SK-N-SH (cell line): Measurements from ENCODE around the gene LFNG. TPM values are rescaled to one million over a fixed set of nuclear protein-coding genes. Genes with fewer than 3 reads are reported as not detected.

ENCODE experiments used
- CTCF ChIA-PET: fragments of 300-600, 350-600 bp; formaldehyde crosslinking; extraction: SDS; loops from one replicate; lab custom pipeline; 2021; lab: Yijun Ruan, JAX
- POLR2A ChIA-PET: fragments of 350-600 bp; sonication (Branson Sonifier 250); formaldehyde crosslinking; extraction: SDS; loops from one replicate; lab custom pipeline; 2020; ENCODE audit warnings: antibody characterized with exemption, inconsistent platforms; lab: Yijun Ruan, JAX
- DNase-seq: peaks from one replicate; pipeline ENCODE4 v3.0.0; 2012
- H2AFZ ChIP-seq: fragments of 200-600 bp; sonication (generic); 2 replicates; pipeline ENCODE4 v1.8.1; 2016; ENCODE audit warnings: antibody characterized with exemption, mild to moderate bottlenecking, low read depth
- H3F3A ChIP-seq: fragments of 200-600 bp; sonication (generic); replicated peaks from 2 replicates; pipeline ENCODE3; 2016; ENCODE audit warnings: antibody characterized with exemption, mild to moderate bottlenecking; ENCODE audit not compliant: insufficient read depth
- H3K27ac ChIP-seq, 2 experiments: fragments of 200-500 bp in 1 of 2; fragments of 200-600 bp in 1 of 2; sonication (Bioruptor generic) in 1 of 2; sonication (generic), shearing (Covaris generic) in 1 of 2; 2 replicates each; pipeline versions ENCODE4 v1.5.1 to v1.6.1; 2014 to 2016; ENCODE audit warnings: low read depth in 2 of 2, inconsistent platforms in 1 of 2, low read length in 1 of 2, mild to moderate bottlenecking in 1 of 2, mixed read lengths in 1 of 2
- H3K27me3 ChIP-seq: fragments of 200-600 bp; sonication (generic), shearing (Covaris generic); 2 replicates; pipeline ENCODE4 v1.6.1; 2016; ENCODE audit warnings: mixed run types; ENCODE audit not compliant: insufficient read depth
- H3K36me3 ChIP-seq, 2 experiments: fragments of 200-500 bp in 1 of 2; fragments of 200-600 bp in 1 of 2; sonication (Bioruptor generic) in 1 of 2; sonication (generic) in 1 of 2; replicated peaks in 1 of 2; 2 replicates each; pipeline versions ENCODE3 to v1.5.1; 2014 to 2016; ENCODE audit warnings: low read length in 1 of 2, mild to moderate bottlenecking in 1 of 2; ENCODE audit not compliant: insufficient read depth in 2 of 2, control insufficient read depth in 1 of 2
- H3K4me1 ChIP-seq, 2 experiments: fragments of 200-500 bp in 1 of 2; fragments of 200-600 bp in 1 of 2; sonication (Bioruptor generic) in 1 of 2; sonication (generic), shearing (Covaris generic) in 1 of 2; 2 replicates each; pipeline versions ENCODE4 v1.5.1 to v1.6.1; 2014 to 2016; ENCODE audit warnings: low read depth in 1 of 2, low read length in 1 of 2, mixed run types in 1 of 2; ENCODE audit not compliant: insufficient read depth in 2 of 2, control insufficient read depth in 1 of 2
- H3K4me2 ChIP-seq: fragments of 200-600 bp; sonication (generic), shearing (Covaris generic); 2 replicates; pipeline ENCODE4 v1.6.1; 2017; ENCODE audit warnings: mixed run types
- H3K4me3 ChIP-seq, 2 experiments: fragments of 200-500 bp in 1 of 2; fragments of 200-600 bp in 1 of 2; sonication (Bioruptor generic) in 1 of 2; sonication (generic), shearing (Covaris generic) in 1 of 2; 2 replicates each; pipeline versions ENCODE4 v1.5.1 to v1.8.1; 2014 to 2016; ENCODE audit warnings: low read depth in 2 of 2, inconsistent platforms in 1 of 2, low read length in 1 of 2, mild to moderate bottlenecking in 1 of 2, mixed read lengths in 1 of 2, moderate library complexity in 1 of 2
- H3K79me2 ChIP-seq: fragments of 200-600 bp; sonication (generic); 2 replicates; pipeline ENCODE4 v1.8.1; 2017; ENCODE audit warnings: mild to moderate bottlenecking; ENCODE audit not compliant: insufficient read depth
- H3K9ac ChIP-seq: fragments of 200-600 bp; sonication (generic); 2 replicates; pipeline ENCODE4 v1.6.1; 2017; ENCODE audit warnings: mixed run types
- H3K9me2 ChIP-seq: fragments of 200-600 bp; sonication (generic); 2 replicates; pipeline ENCODE4 v1.6.1; 2017; ENCODE audit warnings: mixed run types
- H3K9me3 ChIP-seq: fragments of 200-600 bp; sonication (generic); 2 replicates; pipeline ENCODE4 v1.6.1; 2017; ENCODE audit warnings: mixed run types, mild to moderate bottlenecking, moderate library complexity
- H4K20me1 ChIP-seq: fragments of 200-600 bp; sonication (generic); 2 replicates; pipeline ENCODE4 v1.6.1; 2017; ENCODE audit warnings: mild to moderate bottlenecking, mixed run types; ENCODE audit not compliant: insufficient read depth
- CHD2 ChIP-seq: fragments of 150-350 bp; IDR thresholded peaks from 2 replicates; pipeline ENCODE4 v1.6.1; 2018; ENCODE audit warnings: low read length; ENCODE audit not compliant: partially characterized antibody
- ELF1 ChIP-seq: IDR thresholded peaks from 2 replicates; pipeline ENCODE4 v1.4.0; 2012
- EZH2phosphoT487 ChIP-seq: fragments of 200-600 bp; sonication (generic); IDR thresholded peaks from 2 replicates; pipeline ENCODE4 v1.6.1; 2017; ENCODE audit warnings: low read depth, mixed run types, mild to moderate bottlenecking, antibody characterized with exemption, moderate library complexity, borderline replicate concordance
- FOXJ3 ChIP-seq: sonication (generic); formaldehyde crosslinking; IDR thresholded peaks from 2 replicates; pipeline ENCODE4 v1.5.1; 2020; ENCODE audit warnings: mild to moderate bottlenecking, missing genetic modification reagents
- FOXM1 ChIP-seq: IDR thresholded peaks from 2 replicates; pipeline ENCODE4 v1.4.0; 2012; ENCODE audit warnings: low read depth, mild to moderate bottlenecking
- GABPA ChIP-seq: IDR thresholded peaks from 2 replicates; pipeline ENCODE4 v1.4.0; 2012; ENCODE audit warnings: low read depth, mild to moderate bottlenecking
- MEF2A ChIP-seq: IDR thresholded peaks from 2 replicates; pipeline ENCODE4 v1.4.0; 2012; ENCODE audit warnings: low read depth, borderline replicate concordance
- MXI1 ChIP-seq: IDR thresholded peaks from 2 replicates; pipeline ENCODE4 v1.6.1; 2012; ENCODE audit warnings: mild to moderate bottlenecking, low read depth, low read length, improper control_type of control experiment
- NRF1 ChIP-seq: IDR thresholded peaks from 2 replicates; pipeline ENCODE4 v1.6.1; 2012; ENCODE audit warnings: low read depth, mild to moderate bottlenecking, low read length
- POLR2AphosphoS5 ChIP-seq: IDR thresholded peaks from 2 replicates; pipeline ENCODE4 v1.6.1; 2012; ENCODE audit warnings: low read depth, low read length
- RFX5 ChIP-seq: IDR thresholded peaks from 2 replicates; pipeline ENCODE4 v1.6.1; 2012; ENCODE audit warnings: mild to moderate bottlenecking, improper control_type of control experiment, low read length
- SIN3A ChIP-seq: IDR thresholded peaks from 2 replicates; pipeline ENCODE4 v1.6.1; 2012; ENCODE audit warnings: low read depth, mild to moderate bottlenecking, low read length, moderate library complexity, borderline replicate concordance
- SMC3 ChIP-seq: IDR thresholded peaks from 2 replicates; pipeline ENCODE4 v1.6.1; 2012; ENCODE audit warnings: low read depth, low read length, improper control_type of control experiment
- TAF1 ChIP-seq: IDR thresholded peaks from 2 replicates; pipeline ENCODE4 v1.6.1; 2012; ENCODE audit warnings: low read depth, mild to moderate bottlenecking, low read length, moderate library complexity, borderline replicate concordance
- TCF12 ChIP-seq: IDR thresholded peaks from 2 replicates; pipeline ENCODE4 v1.4.0; 2012
- TEAD4 ChIP-seq: IDR thresholded peaks from 2 replicates; pipeline ENCODE4 v1.4.0; 2012; ENCODE audit warnings: mild to moderate bottlenecking, borderline replicate concordance; ENCODE audit not compliant: insufficient read depth
- ZBTB33 ChIP-seq: IDR thresholded peaks from 2 replicates; pipeline ENCODE4 v1.4.0; 2012; ENCODE audit warnings: low read depth, borderline replicate concordance
- WGBS: methylation state at CpG from one replicate; pipeline ENCODE4 v1.1.6; 2017; ENCODE audit warnings: low lambda C conversion rate; 5-methylcytosine and 5-hydroxymethylcytosine counted together
- polyA plus RNA-seq, 3 experiments: library from polyadenylated mRNA; depleted of rRNA; stranded (reverse); fragments of >200 nt; gene quantifications; 2 replicates each; pipeline ENCODE4 v1.2.3, GENCODE V29; 2012
- TF ChIP-seq, protein P1 (sequence below): fragments of 200-600 bp; sonication (generic); IDR thresholded peaks from 2 replicates; pipeline ENCODE4 v1.6.1; 2017; ENCODE audit warnings: antibody characterized with exemption, mild to moderate bottlenecking, moderate library complexity

The LFNG gene
- polyA plus RNA-seq, 1 of the 3 experiments (the other 2 are of a cell fraction): 9.4 TPM

DNA sequence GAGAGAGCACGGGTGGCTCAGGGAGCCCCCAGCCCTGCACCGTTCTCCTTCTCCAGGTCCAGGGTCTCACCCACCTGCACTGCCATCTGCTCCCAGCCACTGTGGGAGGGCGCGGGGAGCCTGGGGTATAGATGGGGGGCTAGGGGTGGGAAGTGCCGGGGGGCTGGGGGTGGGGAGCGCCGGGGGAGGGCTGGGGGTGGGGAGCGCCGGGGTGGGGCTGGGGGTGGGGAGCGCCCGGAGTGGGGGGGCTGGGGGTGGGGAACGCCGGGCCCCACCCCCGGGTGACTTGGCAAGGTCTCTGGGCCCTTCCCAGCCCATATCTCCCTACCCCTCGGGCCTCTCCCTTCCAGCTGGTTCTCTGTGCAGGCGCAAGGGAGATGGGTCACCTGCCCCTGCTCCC is 43.3 kb upstream of the LFNG start, which contains the start of gene GRIFIN:
TSS of gene GRIFIN (minus strand) at position 101 of the 400 bp plus-strand sequence. CDS start at position 86, 15 bp downstream.
- Histone ChIP-seq H4K20me1 (no peaks in the 10 kb centered on the region), H3K4me2 (no peak within 1 kb of the TSS), H3K79me2 (no peaks in the 10 kb centered on the region), H2AFZ (no peak within 1 kb of the TSS), H3K9me2 (no peaks in the 10 kb centered on the region), H3K36me3 (no peaks in the 10 kb centered on the region), H3F3A (no peaks in the 10 kb centered on the region), H3K27ac (no peak within 1 kb of the TSS), H3K27me3 (no peaks in the 10 kb centered on the region), H3K4me1 (peaks cover under 1 to 12% of the 10 kb centered on the region in 2 experiments; a peak in 1 of 4 replicates), H3K9ac (no peak within 1 kb of the TSS), H3K4me3 (no peak within 1 kb of the TSS), H3K9me3 (no peaks in the 10 kb centered on the region)
- DNase-seq: no peak
- TF ChIP-seq TAF1 (no peak), FOXJ3 (no peak), NRF1 (no peak), TEAD4 (no peak), EZH2phosphoT487 (no peak), RFX5 (no peak), GABPA (no peak), CHD2 (no peak), SIN3A (no peak), MEF2A (no peak), ZBTB33 (no peak), FOXM1 (no peak), ELF1 (no peak), TCF12 (no peak), POLR2AphosphoS5 (no peak), SMC3 (no peak), MXI1 (no peak)
- TF ChIP-seq, protein P1, sequence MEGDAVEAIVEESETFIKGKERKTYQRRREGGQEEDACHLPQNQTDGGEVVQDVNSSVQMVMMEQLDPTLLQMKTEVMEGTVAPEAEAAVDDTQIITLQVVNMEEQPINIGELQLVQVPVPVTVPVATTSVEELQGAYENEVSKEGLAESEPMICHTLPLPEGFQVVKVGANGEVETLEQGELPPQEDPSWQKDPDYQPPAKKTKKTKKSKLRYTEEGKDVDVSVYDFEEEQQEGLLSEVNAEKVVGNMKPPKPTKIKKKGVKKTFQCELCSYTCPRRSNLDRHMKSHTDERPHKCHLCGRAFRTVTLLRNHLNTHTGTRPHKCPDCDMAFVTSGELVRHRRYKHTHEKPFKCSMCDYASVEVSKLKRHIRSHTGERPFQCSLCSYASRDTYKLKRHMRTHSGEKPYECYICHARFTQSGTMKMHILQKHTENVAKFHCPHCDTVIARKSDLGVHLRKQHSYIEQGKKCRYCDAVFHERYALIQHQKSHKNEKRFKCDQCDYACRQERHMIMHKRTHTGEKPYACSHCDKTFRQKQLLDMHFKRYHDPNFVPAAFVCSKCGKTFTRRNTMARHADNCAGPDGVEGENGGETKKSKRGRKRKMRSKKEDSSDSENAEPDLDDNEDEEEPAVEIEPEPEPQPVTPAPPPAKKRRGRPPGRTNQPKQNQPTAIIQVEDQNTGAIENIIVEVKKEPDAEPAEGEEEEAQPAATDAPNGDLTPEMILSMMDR: no peak
- POLR2A ChIA-PET: no interaction called here
- CTCF ChIA-PET: interaction anchor here (0.6 to 5.8 kb wide), 6 partner anchors 7 to 205 kb away, joined by 3 to 48 read pairs (median 4); no protein-coding TSS in a partner anchor
- WGBS: 76% methylated on average over 12 of the region's 16 CpGs
